Measurements from ENCODE around the gene LYL1. TPM values are rescaled to one million over a fixed set of nuclear protein-coding genes. Genes with fewer than 3 reads are reported as not detected.

The LYL1 gene
- total RNA-seq, 2 donors from 2014 or later = 1.1 to 1.6 TPM

DNA sequence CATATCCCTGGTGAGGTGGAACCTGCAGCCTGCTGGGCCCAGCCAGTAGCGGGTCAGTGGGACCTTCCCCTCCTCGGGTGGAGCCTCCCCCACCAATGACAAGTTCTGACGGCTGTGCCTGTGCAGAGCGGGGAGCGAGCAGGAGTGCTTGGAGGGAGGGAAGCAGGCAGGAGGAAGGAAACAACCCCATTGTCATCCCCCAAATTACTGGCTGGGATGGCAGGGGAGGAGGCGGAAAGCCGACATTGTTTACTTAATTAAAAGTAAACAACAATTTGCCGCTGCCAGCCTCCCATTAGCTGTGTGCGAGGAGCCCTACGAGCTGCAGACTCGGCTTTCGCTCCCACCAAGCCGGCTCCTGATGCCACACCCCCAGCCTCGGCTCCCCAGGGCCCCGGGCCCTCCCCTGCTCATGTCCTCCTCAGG lies 45.5 kb downstream of the LYL1 start:
- Mint-ChIP-seq H3K27me3 (peaks cover 13% of the 10 kb centered on the region), H3K27ac (no peak overlapping the region), H3K36me3 (ENCODE audit: low read depth) (no peaks in the 10 kb centered on the region), H3K4me1 (no peaks in the 10 kb centered on the region), H3K4me3 (no peak overlapping the region), H3K9me3 (no peaks in the 10 kb centered on the region)
- ATAC-seq (replicated peaks) = no peak

DNA sequence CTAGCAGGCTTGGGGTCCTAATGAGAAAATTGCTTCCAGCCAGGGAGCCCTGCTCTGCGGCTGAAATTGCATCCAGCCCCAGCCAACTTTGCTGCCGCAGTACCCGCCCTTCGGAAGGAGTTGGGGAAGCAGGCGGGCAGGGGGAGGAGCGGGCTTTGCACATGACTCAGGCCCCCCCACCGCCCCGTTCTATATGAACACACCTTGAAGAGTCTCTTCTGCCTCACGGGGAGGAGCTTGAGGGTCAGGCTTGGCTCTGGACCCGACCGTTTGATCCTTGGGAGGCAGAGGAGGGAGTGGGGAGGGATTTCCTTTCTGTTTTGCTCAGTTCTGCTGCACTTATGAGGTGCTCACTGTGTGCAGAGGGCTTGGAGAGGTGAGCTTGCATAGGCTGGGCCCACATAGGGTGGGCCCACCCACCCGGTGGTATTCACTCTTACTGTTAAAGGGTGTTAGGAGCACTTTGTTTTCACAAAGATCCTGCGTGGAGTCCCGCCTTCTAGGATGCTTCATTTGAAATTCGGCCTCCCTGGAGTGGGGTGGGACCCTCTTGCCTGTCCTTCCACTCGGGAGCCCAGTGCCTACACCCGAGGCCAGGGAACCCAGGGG lies 46.5 kb downstream of the LYL1 start:
- no peak for ATAC-seq (replicated peaks)
- H3K4me1 Mint-ChIP-seq = no peaks in the 10 kb centered on the region
- no peak overlapping the region for H3K4me3 Mint-ChIP-seq
- H3K9me3 Mint-ChIP-seq = no peaks in the 10 kb centered on the region
- no peak overlapping the region for H3K27ac Mint-ChIP-seq
- H3K27me3 Mint-ChIP-seq = peaks cover 9% of the 10 kb centered on the region
- H3K36me3 Mint-ChIP-seq (ENCODE audit: low read depth) = no peaks in the 10 kb centered on the region

DNA sequence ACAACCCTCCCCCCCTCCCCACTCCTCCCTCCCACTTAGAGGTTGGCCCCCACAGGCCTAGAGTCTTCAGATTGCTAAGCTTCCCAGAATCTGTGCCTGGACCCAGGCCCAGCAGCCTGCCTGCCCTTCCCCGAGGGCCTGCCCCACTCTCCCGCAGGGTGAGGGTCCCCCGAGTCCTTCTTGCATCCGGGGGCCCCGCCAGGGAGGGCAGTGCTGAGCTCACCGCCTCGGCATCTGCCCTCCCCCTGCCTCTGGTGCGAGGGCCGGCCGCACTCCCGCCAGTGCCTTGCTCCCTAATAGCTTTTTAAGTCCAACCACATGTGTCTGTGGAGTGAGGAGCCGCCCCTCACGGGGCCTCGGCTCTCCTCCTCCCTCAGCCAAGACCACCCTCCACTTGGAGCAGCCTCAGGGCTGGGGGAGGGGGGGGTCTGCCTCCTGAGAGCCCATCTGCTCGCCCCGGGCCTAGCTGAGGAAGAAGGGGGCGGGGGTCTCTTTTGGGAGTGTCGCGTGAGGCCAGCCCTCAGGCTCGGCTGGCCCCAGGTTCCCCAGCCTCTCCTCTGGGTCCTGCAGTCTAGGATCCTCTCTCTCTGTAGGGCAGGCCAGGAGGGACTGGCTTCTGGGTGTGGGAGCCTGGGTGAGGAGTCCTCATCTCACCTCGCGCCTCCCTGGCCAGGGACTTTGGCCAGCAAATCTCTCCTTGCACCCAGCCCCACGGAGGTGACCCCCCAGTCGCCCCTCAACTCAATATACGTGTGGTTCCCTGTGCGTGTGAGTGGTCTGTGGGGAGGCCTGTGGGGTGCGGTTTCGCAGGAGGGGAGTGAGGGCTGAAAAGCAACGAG lies 47.2 kb downstream of the LYL1 start:
- H3K9me3 Mint-ChIP-seq = no peaks in the 10 kb centered on the region
- H3K27ac Mint-ChIP-seq = no peak overlapping the region
- ATAC-seq (replicated peaks) = no peak
- H3K4me1 Mint-ChIP-seq = no peaks in the 10 kb centered on the region
- no peak overlapping the region for H3K4me3 Mint-ChIP-seq
- no peaks in the 10 kb centered on the region for H3K36me3 Mint-ChIP-seq (ENCODE audit: low read depth)
- peaks cover 5% of the 10 kb centered on the region for H3K27me3 Mint-ChIP-seq

- no peak overlapping the region for H3K4me3 Mint-ChIP-seq
- peaks cover 5% of the 10 kb centered on the region for H3K27me3 Mint-ChIP-seq
- no peak overlapping the region for H3K27ac Mint-ChIP-seq
- H3K36me3 Mint-ChIP-seq (ENCODE audit: low read depth) = no peaks in the 10 kb centered on the region
- H3K9me3 Mint-ChIP-seq = no peaks in the 10 kb centered on the region
- H3K4me1 Mint-ChIP-seq = no peaks in the 10 kb centered on the region
- no peak for ATAC-seq (replicated peaks)
Measured at GRCh38 chr19:13054626-13055212, 47.9 kb downstream of the LYL1 start.

DNA sequence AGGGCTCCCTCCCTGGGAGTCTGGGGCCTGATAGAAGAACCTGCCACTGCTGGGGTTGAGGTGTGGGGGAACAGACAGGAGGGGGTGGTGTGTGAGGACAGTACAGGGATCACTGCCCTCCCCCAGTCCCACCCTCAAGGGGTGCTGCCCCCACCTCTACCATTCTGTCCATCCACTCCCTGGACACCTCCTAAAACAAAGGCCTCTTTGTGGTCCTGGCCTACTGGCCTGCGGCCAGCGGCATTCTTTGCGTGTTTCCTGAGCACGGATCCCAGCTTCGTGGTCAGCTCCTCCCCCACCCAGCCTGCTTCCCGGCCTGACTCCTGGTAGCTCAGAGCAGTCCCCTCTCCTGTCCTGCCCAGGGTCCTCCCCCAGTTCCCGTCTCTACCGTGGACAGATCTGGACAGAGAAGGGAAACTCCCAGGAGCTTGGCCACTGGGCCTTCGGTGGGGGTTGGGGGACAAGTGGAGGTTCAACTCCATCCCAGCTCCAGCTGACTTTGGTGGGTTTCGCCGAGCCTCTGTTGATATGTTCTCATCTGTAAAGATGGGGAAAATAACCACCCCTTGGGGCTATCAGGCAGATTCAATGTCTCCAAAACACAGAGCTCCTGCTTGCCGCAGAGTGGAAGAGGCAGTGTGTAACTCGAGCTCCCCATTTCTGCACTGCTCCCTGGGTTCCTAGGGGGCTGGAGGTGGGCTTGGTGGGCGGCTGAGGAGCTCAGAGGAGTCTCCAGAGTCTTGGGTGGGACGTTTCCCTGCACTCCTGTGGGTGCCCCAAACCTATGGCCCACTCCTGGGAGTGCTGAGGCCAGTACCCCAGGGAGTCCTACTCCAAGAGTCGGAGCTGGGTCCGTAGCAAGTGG lies 48.7 kb downstream of the LYL1 start:
- ATAC-seq (replicated peaks) = no peak
- H3K9me3 Mint-ChIP-seq = no peaks in the 10 kb centered on the region
- peaks cover 5% of the 10 kb centered on the region for H3K27me3 Mint-ChIP-seq
- H3K36me3 Mint-ChIP-seq (ENCODE audit: low read depth) = no peaks in the 10 kb centered on the region
- no peak overlapping the region for H3K4me3 Mint-ChIP-seq
- no peaks in the 10 kb centered on the region for H3K4me1 Mint-ChIP-seq
- H3K27ac Mint-ChIP-seq = no peak overlapping the region

DNA sequence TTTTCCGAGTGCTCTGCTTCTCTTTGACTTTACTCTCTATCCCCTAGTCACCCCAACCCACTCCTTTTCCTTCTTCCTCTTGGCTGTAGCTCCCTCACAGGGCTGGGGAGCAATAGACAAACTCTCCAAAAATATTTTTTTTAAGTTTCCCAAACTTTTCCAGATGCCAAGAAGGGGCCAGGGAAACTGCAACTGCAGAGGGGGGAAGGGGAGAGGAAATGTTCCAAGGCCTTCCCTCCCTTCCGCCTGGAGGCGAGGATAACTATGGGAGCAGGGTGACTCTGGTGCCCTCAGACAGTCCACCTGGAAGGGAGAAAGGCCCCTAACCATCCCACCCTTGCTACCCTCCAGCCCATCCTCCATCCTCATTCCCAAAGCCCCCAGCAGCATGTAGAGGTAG lies 49.4 kb downstream of the LYL1 start:
- no peaks in the 10 kb centered on the region for H3K36me3 Mint-ChIP-seq (ENCODE audit: low read depth)
- no peaks in the 10 kb centered on the region for H3K4me1 Mint-ChIP-seq
- H3K4me3 Mint-ChIP-seq = no peak overlapping the region
- no peak for ATAC-seq (replicated peaks)
- no peak overlapping the region for H3K27ac Mint-ChIP-seq
- peaks cover 5% of the 10 kb centered on the region for H3K27me3 Mint-ChIP-seq
- H3K9me3 Mint-ChIP-seq = no peaks in the 10 kb centered on the region

DNA sequence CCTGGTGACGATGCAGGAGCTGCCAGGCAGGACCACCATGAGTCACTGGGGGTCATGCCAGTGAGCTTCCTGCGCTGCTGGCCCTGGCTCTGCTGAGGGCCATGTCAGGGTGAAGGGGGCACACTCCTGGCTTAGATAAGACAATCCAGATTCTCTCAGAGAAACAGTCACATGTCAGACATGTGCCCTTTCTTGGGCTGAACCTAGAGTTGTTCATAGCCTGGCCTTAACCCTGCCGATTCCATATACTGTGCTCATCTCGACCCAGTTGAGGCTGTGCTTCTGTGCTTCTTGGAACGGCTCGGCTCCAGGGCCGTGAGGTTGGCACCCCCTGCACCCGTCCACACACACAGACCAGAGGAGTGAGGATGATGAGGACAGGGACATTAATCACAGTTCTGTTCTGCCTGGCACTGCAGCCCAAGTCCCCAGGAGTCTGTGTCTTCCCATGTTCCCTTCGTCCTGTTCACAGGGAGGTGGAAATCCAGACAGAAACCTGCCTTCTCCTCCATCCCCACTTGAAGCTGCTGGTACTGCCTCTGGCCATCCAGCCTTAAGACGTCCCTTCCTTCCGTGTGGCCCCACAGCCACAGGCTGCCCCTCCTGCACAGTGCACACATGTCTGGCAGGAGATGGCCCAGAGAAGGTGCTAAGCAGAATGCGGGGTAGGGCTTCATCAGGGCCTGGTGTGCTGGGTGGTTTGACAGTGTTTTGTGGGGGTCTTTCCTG lies 50.0 kb downstream of the LYL1 start:
- no peaks in the 10 kb centered on the region for H3K36me3 Mint-ChIP-seq (ENCODE audit: low read depth)
- H3K4me1 Mint-ChIP-seq = no peaks in the 10 kb centered on the region
- H3K27ac Mint-ChIP-seq = no peak overlapping the region
- ATAC-seq (replicated peaks) = no peak
- no peaks in the 10 kb centered on the region for H3K9me3 Mint-ChIP-seq
- H3K4me3 Mint-ChIP-seq = no peak overlapping the region
- H3K27me3 Mint-ChIP-seq = peaks cover 5% of the 10 kb centered on the region

DNA sequence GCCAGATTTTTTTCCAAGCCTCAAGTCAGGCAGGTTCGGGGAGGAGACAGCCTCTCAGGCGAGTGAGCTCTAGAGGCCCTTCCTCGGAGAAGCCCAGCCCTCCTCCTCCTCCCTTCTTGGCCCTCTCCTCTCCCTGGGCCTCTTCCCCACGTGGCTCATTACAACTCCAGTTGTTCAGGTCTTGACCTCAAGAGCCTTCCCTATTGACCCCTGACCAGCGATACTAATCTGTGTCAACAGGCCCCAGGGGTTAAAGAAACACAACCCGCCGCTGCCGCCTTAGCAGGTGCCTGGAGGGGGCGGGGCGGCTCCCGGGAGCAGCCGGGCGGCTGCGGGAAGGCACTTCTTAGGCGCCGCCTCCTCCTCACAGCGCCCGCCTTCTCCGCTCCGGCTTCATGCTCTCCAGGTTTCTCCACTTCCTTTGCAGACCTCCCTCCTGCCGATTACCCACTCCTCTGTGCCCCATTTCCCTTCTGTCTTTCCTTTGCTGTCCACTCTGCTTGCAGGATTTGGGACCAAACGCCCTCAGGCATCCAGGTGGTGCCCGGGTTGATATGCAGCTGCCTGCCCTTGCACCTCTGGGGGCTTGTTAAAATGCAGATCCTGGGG lies 51.0 kb downstream of the LYL1 start:
- Mint-ChIP-seq H3K36me3 (ENCODE audit: low read depth) (no peaks in the 10 kb centered on the region), H3K9me3 (no peaks in the 10 kb centered on the region), H3K27ac (no peak overlapping the region), H3K4me1 (no peaks in the 10 kb centered on the region), H3K4me3 (peak overlapping the region; percentile 5), H3K27me3 (peaks cover 5% of the 10 kb centered on the region)
- peak; percentile 37 for ATAC-seq (replicated peaks)

- ATAC-seq (replicated peaks) = no peak
- no peak overlapping the region for H3K4me3 Mint-ChIP-seq
- H3K27me3 Mint-ChIP-seq = peaks cover 5% of the 10 kb centered on the region
- H3K4me1 Mint-ChIP-seq = no peaks in the 10 kb centered on the region
- no peaks in the 10 kb centered on the region for H3K36me3 Mint-ChIP-seq (ENCODE audit: low read depth)
- no peaks in the 10 kb centered on the region for H3K9me3 Mint-ChIP-seq
- H3K27ac Mint-ChIP-seq = no peak overlapping the region
Measured at GRCh38 chr19:13050274-13050673, 52.4 kb downstream of the LYL1 start.

Other genes starting within 250 kb of the LYL1 start
- gene DNASE2, start 221.4 kb downstream of the LYL1 start, total RNA-seq = 10 to 100 TPM; 32.5 to 34.2 TPM
- gene KLF1, start 215.7 kb downstream of the LYL1 start, total RNA-seq = under 1 TPM in 1 of 2 donors, not detected in 1; 0.61 TPM
- gene GCDH, start 211.7 kb downstream of the LYL1 start, total RNA-seq = 10 to 100 TPM; 25.8 to 48.4 TPM
- gene SYCE2, start 183.6 kb downstream of the LYL1 start, total RNA-seq = 1 to 10 TPM; 1.6 to 6.2 TPM
- 100 to 1,000 TPM in 1 of 2 donors, 10 to 100 TPM in 1; 87.9 to 130 TPM for gene FARSA, start 169.1 kb downstream of the LYL1 start, total RNA-seq
- gene CALR, start 164.2 kb downstream of the LYL1 start, total RNA-seq = 100 to 1,000 TPM; 502 to 770 TPM
- gene RAD23A, start 157.0 kb downstream of the LYL1 start, total RNA-seq = 100 to 1,000 TPM; 129 to 156 TPM
- gene GADD45GIP1, start 145.6 kb downstream of the LYL1 start, total RNA-seq = 10 to 100 TPM; 17.0 to 27.9 TPM
- gene DAND5, start 133.3 kb downstream of the LYL1 start, total RNA-seq = under 1 TPM; 0.30 to 0.40 TPM
- gene NFIX, start 107.4 kb downstream of the LYL1 start, total RNA-seq = 1 to 10 TPM in 1 of 2 donors, under 1 TPM in 1; 0.43 to 1.1 TPM
- gene TRMT1, start 13.9 kb upstream of the LYL1 start, total RNA-seq = 10 to 100 TPM; 66.4 to 83.2 TPM
- 10 to 100 TPM; 70.8 to 80.6 TPM for gene NACC1, start 15.4 kb upstream of the LYL1 start, total RNA-seq
- gene STX10, start 47.5 kb upstream of the LYL1 start, total RNA-seq = 10 to 100 TPM; 76.4 to 91.3 TPM
- 100 to 1,000 TPM in 1 of 2 donors, 10 to 100 TPM in 1; 85.9 to 140 TPM for gene IER2, start 47.6 kb upstream of the LYL1 start, total RNA-seq

Measured in activated T-helper 17 cell treated with anti-CD3 and anti-CD28 coated beads, Interleukin-2, amount 50 U/mL, for 72 hours (primary cell).